GM19023 (cell line): ENCODE results near the gene EFNB2.

Experiments used
- ATAC-seq: cut with Tn5 transposase; IDR thresholded peaks from one replicate; pipeline ENCODE4 v1.9.1; 2021; ENCODE audit warnings: mild to moderate bottlenecking, moderate library complexity; ENCODE audit not compliant: unreplicated experiment

EFNB2 gene

DNA sequence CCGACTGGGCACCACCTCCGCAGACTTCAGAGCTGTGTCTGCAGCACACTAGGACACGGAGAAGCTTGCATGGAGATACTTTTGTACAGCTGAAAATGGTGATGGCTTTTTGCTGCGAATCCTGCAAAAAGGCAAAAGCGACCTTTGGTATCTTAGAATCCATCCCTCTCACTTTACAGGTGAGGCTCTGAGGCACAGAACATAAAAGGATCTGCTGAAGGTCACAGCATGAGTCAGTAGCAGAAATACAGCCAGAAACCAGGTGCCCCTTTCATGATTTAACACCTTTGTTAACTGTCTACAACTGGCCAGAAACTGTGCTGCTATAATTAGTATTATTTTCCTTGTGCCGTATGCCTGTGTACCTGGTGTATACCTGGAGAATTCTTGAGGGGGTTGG is 48.3 kb downstream of the EFNB2 start:
- no peak for ATAC-seq

DNA sequence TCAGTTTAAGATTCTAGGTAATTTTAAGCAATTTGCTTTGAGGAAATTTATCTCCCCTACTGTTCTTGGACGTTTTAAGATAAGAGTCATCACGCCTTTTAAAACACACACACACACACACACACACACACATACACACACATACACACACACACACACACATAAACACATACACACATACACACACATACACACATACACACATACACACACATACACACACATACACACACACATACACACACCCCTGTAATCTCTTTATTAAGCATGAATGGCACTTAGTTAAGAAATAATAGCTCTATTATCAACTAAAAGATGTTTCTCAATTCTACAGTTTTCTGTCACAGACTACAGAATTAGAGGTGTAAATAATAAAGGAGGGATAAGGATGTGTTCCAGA is 49.2 kb downstream of the EFNB2 start:
- ATAC-seq: no peak

DNA sequence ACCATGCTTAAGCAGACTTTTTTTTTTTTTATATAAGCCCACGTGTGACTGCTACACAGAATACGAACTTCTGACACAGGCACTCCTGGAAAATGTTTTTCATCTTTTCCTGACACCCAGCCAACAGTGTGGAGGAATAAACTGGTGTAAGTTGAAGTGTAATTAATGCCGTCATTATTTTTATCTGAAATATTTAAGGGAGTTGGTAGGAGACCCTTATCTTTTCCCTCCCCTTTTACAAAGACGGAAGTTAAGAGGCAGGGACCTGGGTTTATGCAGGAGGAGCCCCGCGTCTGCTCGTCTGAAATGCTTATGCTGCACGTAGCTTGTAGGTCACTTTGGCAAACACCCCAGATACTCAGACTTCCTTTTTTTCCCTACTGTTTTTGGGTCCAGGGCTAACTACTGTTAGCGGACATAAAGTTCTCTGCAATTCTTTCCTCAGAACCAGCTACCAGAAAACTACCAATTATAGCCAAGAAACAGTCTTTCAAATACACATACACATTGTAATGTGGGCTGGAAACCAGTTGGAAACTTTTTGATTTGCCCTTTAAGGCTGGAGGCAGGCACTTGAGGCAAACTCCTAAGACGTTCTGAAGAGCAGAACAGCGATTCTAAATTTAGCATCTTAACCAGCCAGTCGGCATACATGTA is 50.8 kb downstream of the EFNB2 start:
- ATAC-seq: no peak

GRCh38 chr13:106484084-106484483 is 51.4 kb downstream of the EFNB2 start:
- no peak for ATAC-seq

DNA sequence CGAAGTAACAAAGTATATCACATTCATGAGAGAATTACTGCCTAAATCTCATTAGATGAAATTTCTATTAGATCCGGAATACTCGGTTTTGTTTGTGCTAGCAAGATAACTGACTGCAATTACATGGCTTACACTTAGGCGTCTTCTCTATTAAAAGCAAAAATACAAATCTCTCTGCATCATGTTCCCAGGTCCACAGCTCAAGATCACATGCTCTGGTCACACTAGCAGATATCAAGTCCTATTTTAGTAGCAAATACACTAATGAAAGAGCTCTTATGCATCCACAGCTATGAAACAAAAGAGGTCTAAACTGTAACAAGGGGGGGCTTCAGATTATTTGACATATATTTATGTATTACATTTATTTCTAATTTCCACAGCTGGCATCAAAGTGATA is 53.5 kb downstream of the EFNB2 start:
- no peak for ATAC-seq

- ATAC-seq: no peak
Observed at GRCh38 chr13:106480351-106480910, 55.0 kb downstream of the EFNB2 start.

DNA sequence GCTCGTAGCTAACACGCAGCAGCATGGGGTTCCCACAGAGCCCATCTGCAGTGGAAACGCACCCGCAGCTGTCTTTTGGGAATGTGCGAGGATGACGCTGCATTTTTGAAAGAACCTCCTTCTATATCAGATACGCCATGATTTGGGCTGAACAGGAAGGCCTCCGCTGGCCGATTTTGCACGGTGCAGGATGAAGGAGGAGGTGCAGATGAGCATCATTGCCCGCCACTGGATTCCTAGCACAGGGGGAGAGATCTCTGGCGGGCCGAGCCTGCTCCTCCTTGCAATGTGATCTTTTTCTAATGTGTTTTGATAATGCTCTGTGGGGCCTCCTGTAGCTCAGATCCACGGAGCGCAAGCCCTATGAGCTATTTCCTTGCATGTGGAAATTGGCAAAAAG is 55.5 kb downstream of the EFNB2 start:
- no peak for ATAC-seq

DNA sequence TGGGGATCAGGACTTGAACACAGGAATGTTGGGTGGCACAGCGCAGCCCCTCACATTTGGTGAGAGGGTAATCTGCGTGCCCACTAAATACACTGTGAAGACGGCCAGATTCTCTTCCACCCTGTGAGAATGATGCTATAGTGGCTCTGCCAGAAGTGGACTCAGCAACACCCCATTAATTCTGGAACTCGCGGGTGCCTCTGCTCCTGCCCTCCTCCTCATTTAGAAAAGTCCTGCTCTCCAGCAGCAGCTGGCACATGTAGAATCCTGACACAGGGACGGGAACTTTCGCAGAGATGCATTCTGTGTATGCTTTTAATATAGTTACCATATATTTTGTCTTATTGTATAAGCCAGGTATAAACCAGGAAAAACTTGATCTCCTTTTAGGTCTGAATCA is 57.3 kb downstream of the EFNB2 start:
- no peak for ATAC-seq

- ATAC-seq: no peak
Observed at GRCh38 chr13:106477303-106477702, 58.2 kb downstream of the EFNB2 start.

DNA sequence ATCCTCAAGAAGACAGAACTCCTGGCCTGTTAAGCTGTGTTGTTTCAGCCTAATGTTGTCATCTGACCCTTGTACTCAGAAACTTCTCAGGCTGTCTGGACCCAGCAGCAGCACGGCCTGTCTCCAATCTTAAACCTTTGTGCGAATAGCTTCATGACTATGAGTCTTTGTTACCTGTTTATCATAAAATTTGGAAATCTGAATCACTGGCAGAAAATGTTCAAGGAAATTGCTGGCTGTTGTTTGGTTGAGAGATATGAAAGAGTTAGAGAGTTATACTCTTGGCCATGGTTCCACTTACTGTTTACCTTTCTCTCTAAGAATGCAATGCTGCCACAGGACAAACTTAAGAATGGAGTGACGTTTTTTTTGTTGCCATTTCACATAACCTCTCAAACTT is 59.6 kb downstream of the EFNB2 start:
- no peak for ATAC-seq

GRCh38 chr13:106474912-106475311 is 60.5 kb downstream of the EFNB2 start:
- ATAC-seq: no peak

DNA sequence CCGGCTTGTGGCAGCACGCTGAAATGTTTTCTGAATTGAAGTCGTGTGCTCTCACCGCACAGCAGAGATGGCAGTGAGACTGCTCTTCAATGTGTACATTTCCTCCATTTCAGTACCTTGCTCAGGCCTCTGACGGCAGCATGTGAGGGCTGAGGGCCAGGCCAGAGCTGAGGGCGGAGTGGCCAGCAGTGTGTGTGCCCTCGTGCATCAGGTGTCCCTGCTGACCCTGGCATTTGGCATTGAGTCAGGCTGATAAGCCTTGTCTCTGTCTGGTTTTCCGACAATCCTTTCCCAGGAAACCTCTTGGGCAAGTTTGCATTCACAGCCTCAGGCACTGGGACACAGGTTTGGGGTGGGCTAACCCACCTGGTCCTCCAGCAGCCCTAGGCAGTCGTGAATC is 62.3 kb downstream of the EFNB2 start:
- ATAC-seq: no peak

DNA sequence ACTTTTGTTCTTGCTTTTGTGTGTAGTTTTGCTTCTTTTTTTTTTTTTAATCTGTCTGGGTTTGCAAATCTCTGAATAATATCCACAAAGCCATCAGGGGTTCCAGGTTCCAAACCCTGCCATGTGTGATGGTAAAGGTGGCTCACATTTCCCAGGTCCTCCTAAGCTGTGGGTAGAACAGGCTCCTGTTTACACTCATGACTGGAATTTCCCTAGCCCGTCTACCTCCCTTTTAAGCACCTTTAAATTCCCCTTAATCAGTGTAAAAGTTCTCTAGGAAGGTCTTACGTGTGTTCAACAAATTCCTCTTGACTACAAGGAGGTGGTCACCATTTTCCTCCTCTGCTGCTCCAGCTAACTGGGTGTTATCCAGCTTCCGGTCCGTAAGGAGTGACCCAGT is 62.8 kb downstream of the EFNB2 start:
- ATAC-seq: no peak

- no peak for ATAC-seq
Observed at GRCh38 chr13:106471957-106472543, 63.4 kb downstream of the EFNB2 start.

DNA sequence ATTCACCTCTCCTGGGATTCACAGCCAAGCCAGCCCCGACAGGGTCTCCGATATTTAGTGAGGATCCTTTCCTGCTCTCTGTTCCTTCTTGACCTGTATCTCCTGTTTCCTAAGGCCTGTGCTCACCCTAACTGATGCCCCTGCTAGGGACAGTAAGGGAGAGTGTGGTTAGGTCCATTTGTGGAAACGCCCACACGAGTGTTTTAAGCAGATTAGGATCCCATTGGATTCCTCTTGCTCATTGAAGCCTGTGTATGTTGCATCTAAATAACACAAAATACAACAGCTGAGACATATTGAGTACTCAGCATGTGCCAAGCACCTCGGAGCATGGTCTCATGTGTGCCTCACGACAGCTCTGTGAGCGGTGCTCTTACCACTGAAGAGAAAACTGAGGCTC is 64.9 kb downstream of the EFNB2 start:
- ATAC-seq: no peak

DNA sequence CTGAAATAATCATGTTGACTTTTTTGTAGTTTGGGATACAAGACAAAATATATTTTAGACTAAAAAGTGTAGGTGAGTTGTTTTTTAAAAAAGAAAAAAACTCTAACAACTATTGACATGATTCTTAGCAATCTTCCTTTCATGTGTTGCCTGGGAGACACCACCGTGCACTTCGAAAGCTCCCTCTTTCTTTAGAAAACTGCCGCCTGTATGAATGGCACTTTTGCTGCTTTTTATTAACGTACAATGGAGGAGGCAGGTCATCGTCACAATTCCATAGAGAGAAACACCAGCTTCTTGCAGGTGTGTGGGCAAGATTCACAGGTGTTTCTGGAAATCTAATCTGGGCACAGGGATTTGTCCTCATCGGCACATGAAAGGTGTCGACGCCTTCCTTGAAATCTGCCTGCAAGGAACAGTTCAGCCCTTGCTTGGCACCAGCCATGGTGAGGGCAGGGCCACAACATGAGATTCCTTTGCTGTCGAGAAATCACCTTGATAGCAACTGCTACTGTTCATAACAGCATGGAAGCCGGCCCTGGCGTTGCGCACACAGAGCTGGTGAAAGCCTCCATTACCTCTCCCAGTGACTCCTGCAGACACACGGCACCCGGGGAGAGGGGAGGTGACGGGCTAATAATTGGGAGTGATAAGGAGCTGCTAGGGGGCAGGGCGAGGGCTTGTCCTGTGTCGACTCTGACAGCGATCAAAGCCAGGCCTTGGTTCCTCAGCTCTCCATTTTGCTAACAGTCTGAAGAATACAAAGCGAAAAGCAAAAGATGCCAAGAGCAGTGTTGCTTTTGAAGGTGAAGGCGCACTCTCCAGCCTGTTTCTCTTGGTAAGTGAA is 66.5 kb downstream of the EFNB2 start:
- ATAC-seq: no peak

GRCh38 chr13:106468207-106468606 is 67.3 kb downstream of the EFNB2 start:
- no peak for ATAC-seq

- no peak for ATAC-seq
Observed at GRCh38 chr13:106467427-106468122, 67.9 kb downstream of the EFNB2 start.

GRCh38 chr13:106466691-106467426 is 68.6 kb downstream of the EFNB2 start:
- no peak for ATAC-seq

- no peak for ATAC-seq
Observed at GRCh38 chr13:106464076-106464475, 71.4 kb downstream of the EFNB2 start.

- no peak for ATAC-seq
Observed at GRCh38 chr13:106462710-106463109, 72.8 kb downstream of the EFNB2 start.
